Loucy (cell line): ENCODE measurements around the gene FCRLB.

ENCODE experiments used
- H2AFZ ChIP-seq: fragments of 200-600 bp; sonication (generic); 2 replicates; pipeline ENCODE4 v1.6.0; 2016; ENCODE audit warnings: antibody characterized with exemption, mild to moderate bottlenecking, low read length, moderate library complexity
- H3F3A ChIP-seq: fragments of 200-600 bp; 2 replicates; pipeline ENCODE4 v1.6.0; 2016; ENCODE audit warnings: antibody characterized with exemption, low read depth, mild to moderate bottlenecking
- H3K27me3 ChIP-seq: fragments of 200-600 bp; sonication (generic); 2 replicates; pipeline ENCODE4 v1.6.1; 2014; ENCODE audit warnings: low read length, mild to moderate bottlenecking; ENCODE audit not compliant: insufficient read depth, poor library complexity, severe bottlenecking
- H3K36me3 ChIP-seq: fragments of 200-600 bp; sonication (generic); 2 replicates; pipeline ENCODE4 v1.6.1; 2016; ENCODE audit warnings: low read length; ENCODE audit not compliant: insufficient read depth
- H3K4me1 ChIP-seq: fragments of 200-600 bp; sonication (generic); 2 replicates; pipeline ENCODE4 v1.5.1; 2014; ENCODE audit warnings: low read length, mild to moderate bottlenecking; ENCODE audit not compliant: insufficient read depth, poor library complexity, severe bottlenecking
- H3K4me2 ChIP-seq: fragments of 200-600 bp; sonication (generic); 2 replicates; pipeline ENCODE4 v1.6.0; 2014; ENCODE audit warnings: antibody characterized with exemption, low read length, low read depth, mild to moderate bottlenecking; ENCODE audit not compliant: poor library complexity, severe bottlenecking
- H3K4me3 ChIP-seq: fragments of 200-600 bp; sonication (generic); 2 replicates; pipeline ENCODE4 v1.5.1; 2014; ENCODE audit warnings: low read length, mild to moderate bottlenecking, mixed read lengths; ENCODE audit not compliant: poor library complexity, severe bottlenecking
- H3K79me2 ChIP-seq: fragments of 200-600 bp; sonication (generic); 2 replicates; pipeline ENCODE4 v1.6.1; 2014; ENCODE audit warnings: low read length; ENCODE audit not compliant: insufficient read depth
- H3K9ac ChIP-seq: fragments of 200-600 bp; sonication (generic); 2 replicates; pipeline ENCODE4 v1.6.0; 2014; ENCODE audit warnings: mild to moderate bottlenecking, low read depth, low read length, moderate library complexity; ENCODE audit not compliant: poor library complexity, severe bottlenecking
- H3K9me2 ChIP-seq: fragments of 200-600 bp; sonication (generic); replicated peaks from 2 replicates; pipeline ENCODE4 v1.6.1; 2016; ENCODE audit warnings: low read depth, low read length, mixed read lengths
- H3K9me3 ChIP-seq: fragments of 200-600 bp; sonication (generic); 2 replicates; pipeline ENCODE4 v1.6.1; 2014; ENCODE audit warnings: mild to moderate bottlenecking, antibody characterized with exemption, low read length, low read depth; ENCODE audit not compliant: insufficient read depth
- H4K20me1 ChIP-seq: fragments of 200-600 bp; sonication (generic); 2 replicates; pipeline ENCODE4 v1.6.0; 2014; ENCODE audit warnings: antibody characterized with exemption, low read length, mild to moderate bottlenecking; ENCODE audit not compliant: insufficient read depth, poor library complexity, severe bottlenecking
- EZH2phosphoT487 ChIP-seq: fragments of 200-600 bp; IDR thresholded peaks from 2 replicates; pipeline ENCODE4 v1.6.1; 2018; ENCODE audit warnings: antibody characterized with exemption, mild to moderate bottlenecking, moderate library complexity, borderline replicate concordance
- TF ChIP-seq, protein P1 (sequence below): fragments of 200-600 bp; sonication (generic); conservative IDR thresholded peaks from 2 replicates; pipeline ENCODE4 v1.5.1; 2014; ENCODE audit warnings: mild to moderate bottlenecking, antibody characterized with exemption, low read length

FCRLB gene

DNA sequence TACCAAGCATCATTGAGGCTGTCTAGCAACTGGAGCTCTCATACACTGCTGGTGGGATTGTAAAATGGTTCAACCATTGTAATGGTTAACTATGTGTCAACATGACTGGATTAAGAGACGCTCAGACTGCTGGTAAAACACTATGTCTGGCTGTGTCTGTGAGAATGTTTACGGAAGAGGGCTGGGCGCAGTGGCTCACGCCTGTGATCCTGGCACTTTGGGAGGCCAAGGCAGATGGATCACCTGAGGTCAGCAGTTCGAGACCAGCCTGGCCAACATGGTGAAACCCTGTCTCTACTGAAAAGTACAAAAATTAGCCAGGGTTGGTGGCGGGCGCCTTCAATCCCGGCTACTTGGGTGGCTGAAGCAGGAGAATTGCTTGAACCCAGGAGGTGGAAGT, 19.1 kb upstream of the FCRLB start:
- no peaks in the 10 kb centered on the region for H3K36me3 ChIP-seq
- no peak overlapping the region for H3K4me2 ChIP-seq
- no peaks in the 10 kb centered on the region for H3K79me2 ChIP-seq
- H3K4me3 ChIP-seq, result no peak overlapping the region
- H3K9me3 ChIP-seq, result no peaks in the 10 kb centered on the region
- H4K20me1 ChIP-seq, result no peaks in the 10 kb centered on the region
- no peaks in the 10 kb centered on the region for H3K27me3 ChIP-seq
- no peak overlapping the region for H2AFZ ChIP-seq
- H3K4me1 ChIP-seq, result no peaks in the 10 kb centered on the region
- no peak for TF ChIP-seq EZH2phosphoT487
- TF ChIP-seq, protein P1, sequence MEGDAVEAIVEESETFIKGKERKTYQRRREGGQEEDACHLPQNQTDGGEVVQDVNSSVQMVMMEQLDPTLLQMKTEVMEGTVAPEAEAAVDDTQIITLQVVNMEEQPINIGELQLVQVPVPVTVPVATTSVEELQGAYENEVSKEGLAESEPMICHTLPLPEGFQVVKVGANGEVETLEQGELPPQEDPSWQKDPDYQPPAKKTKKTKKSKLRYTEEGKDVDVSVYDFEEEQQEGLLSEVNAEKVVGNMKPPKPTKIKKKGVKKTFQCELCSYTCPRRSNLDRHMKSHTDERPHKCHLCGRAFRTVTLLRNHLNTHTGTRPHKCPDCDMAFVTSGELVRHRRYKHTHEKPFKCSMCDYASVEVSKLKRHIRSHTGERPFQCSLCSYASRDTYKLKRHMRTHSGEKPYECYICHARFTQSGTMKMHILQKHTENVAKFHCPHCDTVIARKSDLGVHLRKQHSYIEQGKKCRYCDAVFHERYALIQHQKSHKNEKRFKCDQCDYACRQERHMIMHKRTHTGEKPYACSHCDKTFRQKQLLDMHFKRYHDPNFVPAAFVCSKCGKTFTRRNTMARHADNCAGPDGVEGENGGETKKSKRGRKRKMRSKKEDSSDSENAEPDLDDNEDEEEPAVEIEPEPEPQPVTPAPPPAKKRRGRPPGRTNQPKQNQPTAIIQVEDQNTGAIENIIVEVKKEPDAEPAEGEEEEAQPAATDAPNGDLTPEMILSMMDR, result no peak
- H3K9me2 ChIP-seq, result no peaks in the 10 kb centered on the region
- H3K9ac ChIP-seq, result no peak overlapping the region
- H3F3A ChIP-seq, result no peaks in the 10 kb centered on the region

DNA sequence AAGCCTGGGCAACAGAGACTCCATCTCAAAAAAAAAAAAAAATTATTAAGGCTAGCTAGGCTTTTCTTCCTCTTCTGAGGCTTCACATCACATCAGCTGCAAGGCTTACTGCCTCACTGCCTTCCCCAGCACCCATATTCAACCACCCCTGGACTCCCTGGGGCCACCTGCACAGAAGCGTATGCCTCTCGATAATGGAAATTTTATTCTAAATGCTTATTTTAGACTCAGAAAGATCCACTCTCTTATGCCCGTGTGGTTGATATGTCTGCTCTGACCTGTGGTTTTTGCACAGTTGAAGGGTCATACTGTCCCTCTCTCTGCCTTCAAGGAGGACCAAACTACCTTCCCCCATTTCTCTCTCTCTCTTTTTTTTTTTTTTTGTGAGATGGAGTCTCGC, 15.8 kb upstream of the FCRLB start:
- Histone ChIP-seq H2AFZ (no peak overlapping the region), H3K9ac (no peak overlapping the region), H3K4me3 (no peak overlapping the region), H3K9me2 (no peaks in the 10 kb centered on the region), H3K36me3 (no peaks in the 10 kb centered on the region), H4K20me1 (no peaks in the 10 kb centered on the region), H3F3A (no peaks in the 10 kb centered on the region), H3K4me1 (no peaks in the 10 kb centered on the region), H3K27me3 (no peaks in the 10 kb centered on the region), H3K9me3 (no peaks in the 10 kb centered on the region), H3K4me2 (no peak overlapping the region), H3K79me2 (no peaks in the 10 kb centered on the region)
- no peak for TF ChIP-seq EZH2phosphoT487
- TF ChIP-seq, protein P1, result no peak

- Histone ChIP-seq H3K4me1 (no peaks in the 10 kb centered on the region), H3K9me3 (no peaks in the 10 kb centered on the region), H3K79me2 (no peaks in the 10 kb centered on the region), H3K9me2 (no peaks in the 10 kb centered on the region), H2AFZ (no peak overlapping the region), H3K27me3 (no peaks in the 10 kb centered on the region), H3K36me3 (no peaks in the 10 kb centered on the region), H3K4me2 (no peak overlapping the region), H4K20me1 (no peaks in the 10 kb centered on the region), H3K9ac (no peak overlapping the region), H3K4me3 (no peak overlapping the region), H3F3A (no peaks in the 10 kb centered on the region)
- TF ChIP-seq, protein P1, result no peak
- TF ChIP-seq EZH2phosphoT487, result no peak
Measured at GRCh38 chr1:161706113-161706481, 15.2 kb upstream of the FCRLB start.
